Measurements from ENCODE around the gene ITIH4. TPM values are rescaled to one million over a fixed set of nuclear protein-coding genes. Genes with fewer than 3 reads are reported as not detected.

ITIH4 gene
- total and polyA plus RNA-seq, 2 donors (not counting 1 experiment from before 2014, with no cell fraction given): 21.5 to 38.5 TPM

GRCh38 chr3:52879581-52879980 is 49.1 kb upstream of the ITIH4 start:
- Histone ChIP-seq H3K79me2 (ENCODE audit: control insufficient read depth, insufficient read depth, low read length) (peaks cover 39% of the 10 kb centered on the region), H3K9me3 (ENCODE audit: control extremely low read depth in 1 of 3, control insufficient read depth in 2 of 3, insufficient read depth in 1 of 3, low read length in 2 of 3) (no peaks in the 10 kb centered on the region), H3K27ac (ENCODE audit: low read length in 2 of 2) (no peak overlapping the region), H3K4me2 (replicated peaks; ENCODE audit: low read depth, low read length, poor library complexity, severe bottlenecking) (no peak overlapping the region), H3K27me3 (replicated peaks in 1 of 4; ENCODE audit: control extremely low read depth in 1 of 4, control insufficient read depth in 3 of 4, insufficient read depth in 4 of 4, low read length in 3 of 4) (no peaks in the 10 kb centered on the region), H3K4me3 (ENCODE audit: control extremely low read depth in 1 of 5, extremely low read depth in 1 of 5, insufficient read depth in 1 of 5, low read depth in 2 of 5, low read length in 4 of 5) (no peak overlapping the region), H3K4me1 (ENCODE audit: control insufficient read depth in 2 of 2, insufficient read depth in 2 of 2, low read length in 2 of 2) (peaks cover 0 to 3% of the 10 kb centered on the region in 2 donors), H3K36me3 (replicated peaks in 1 of 2; ENCODE audit: control extremely low read depth in 1 of 2, control insufficient read depth in 1 of 2, extremely low read depth in 1 of 2, insufficient read depth in 2 of 2, low read length in 1 of 2) (peaks cover 0 to 6% of the 10 kb centered on the region in 2 experiments), H3K9ac (ENCODE audit: low read length) (no peak overlapping the region), H4K20me1 (ENCODE audit: control insufficient read depth, insufficient read depth, low read length, poor library complexity, severe bottlenecking) (peaks cover 17% of the 10 kb centered on the region), H2AFZ (ENCODE audit: insufficient read depth, low read depth, low read length, poor library complexity, severe bottlenecking) (no peak overlapping the region)
- Mint-ChIP-seq H3K27ac (no peak overlapping the region), H3K27me3 (no peaks in the 10 kb centered on the region), H3K9me3 (ENCODE audit: insufficient read depth) (no peaks in the 10 kb centered on the region), H3K4me1 (peaks cover 12% of the 10 kb centered on the region), H3K4me3 (no peak overlapping the region)
- intact Hi-C loops (cut with micrococcal nuclease): no loop called here
- no peak for ATAC-seq (ENCODE audit: low read depth)
- 100% methylated on average over 2 of the region's 4 CpGs for WGBS (ENCODE audit: insufficient coverage)
- TF ChIP-seq EZH2 (IDR thresholded peaks at IDR 0.05; ENCODE audit: borderline replicate concordance, insufficient read depth, low read depth, low read length, poor library complexity, severe bottlenecking): no peak
- CTCF ChIA-PET: interaction anchor here (1.0 to 1.1 kb wide), 2 partner anchors 35 to 193 kb away, joined by 3 to 4 read pairs; no protein-coding TSS in a partner anchor
- POLR2A ChIA-PET: no interaction called here
- no peak for DNase-seq

DNA sequence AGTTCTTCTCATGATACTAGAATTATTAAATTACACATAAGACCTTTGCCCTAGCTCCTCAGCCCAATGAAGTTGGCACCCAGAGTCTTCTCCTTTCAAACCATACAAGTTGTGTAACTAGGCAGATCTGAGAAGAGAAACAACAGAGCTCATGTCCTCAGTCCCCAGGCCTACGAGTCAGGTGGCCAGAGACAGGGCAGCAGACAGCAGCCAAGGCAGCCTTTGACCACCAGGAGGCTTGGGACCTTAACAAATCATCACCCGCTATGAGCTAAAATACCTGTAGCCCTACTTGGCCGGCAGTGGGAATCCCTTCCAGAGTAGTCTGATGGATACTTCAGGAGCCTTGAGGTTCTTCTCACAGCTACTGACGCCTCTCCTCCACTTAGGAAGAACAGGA is 48.6 kb upstream of the ITIH4 start:
- Histone ChIP-seq H2AFZ (ENCODE audit: insufficient read depth, low read depth, low read length, poor library complexity, severe bottlenecking) (no peak overlapping the region), H4K20me1 (ENCODE audit: control insufficient read depth, insufficient read depth, low read length, poor library complexity, severe bottlenecking) (peaks cover 18% of the 10 kb centered on the region), H3K4me3 (ENCODE audit: control extremely low read depth in 1 of 5, extremely low read depth in 1 of 5, insufficient read depth in 1 of 5, low read depth in 2 of 5, low read length in 4 of 5) (no peak overlapping the region), H3K9me3 (ENCODE audit: control extremely low read depth in 1 of 3, control insufficient read depth in 2 of 3, insufficient read depth in 1 of 3, low read length in 2 of 3) (no peaks in the 10 kb centered on the region), H3K36me3 (replicated peaks in 1 of 2; ENCODE audit: control extremely low read depth in 1 of 2, control insufficient read depth in 1 of 2, extremely low read depth in 1 of 2, insufficient read depth in 2 of 2, low read length in 1 of 2) (peaks cover 0 to 6% of the 10 kb centered on the region in 2 experiments), H3K4me1 (ENCODE audit: control insufficient read depth in 2 of 2, insufficient read depth in 2 of 2, low read length in 2 of 2) (peaks cover 0 to 3% of the 10 kb centered on the region in 2 donors), H3K27me3 (replicated peaks in 1 of 4; ENCODE audit: control extremely low read depth in 1 of 4, control insufficient read depth in 3 of 4, insufficient read depth in 4 of 4, low read length in 3 of 4) (no peaks in the 10 kb centered on the region), H3K4me2 (replicated peaks; ENCODE audit: low read depth, low read length, poor library complexity, severe bottlenecking) (no peak overlapping the region), H3K79me2 (ENCODE audit: control insufficient read depth, insufficient read depth, low read length) (peaks cover 41% of the 10 kb centered on the region), H3K9ac (ENCODE audit: low read length) (no peak overlapping the region), H3K27ac (ENCODE audit: low read length in 2 of 2) (no peak overlapping the region)
- no peaks in the 10 kb centered on the region for H3K9me3 Mint-ChIP-seq (ENCODE audit: insufficient read depth)
- TF ChIP-seq EZH2 (IDR thresholded peaks at IDR 0.05; ENCODE audit: borderline replicate concordance, insufficient read depth, low read depth, low read length, poor library complexity, severe bottlenecking): no peak
- TF ChIP-seq, protein P1, sequence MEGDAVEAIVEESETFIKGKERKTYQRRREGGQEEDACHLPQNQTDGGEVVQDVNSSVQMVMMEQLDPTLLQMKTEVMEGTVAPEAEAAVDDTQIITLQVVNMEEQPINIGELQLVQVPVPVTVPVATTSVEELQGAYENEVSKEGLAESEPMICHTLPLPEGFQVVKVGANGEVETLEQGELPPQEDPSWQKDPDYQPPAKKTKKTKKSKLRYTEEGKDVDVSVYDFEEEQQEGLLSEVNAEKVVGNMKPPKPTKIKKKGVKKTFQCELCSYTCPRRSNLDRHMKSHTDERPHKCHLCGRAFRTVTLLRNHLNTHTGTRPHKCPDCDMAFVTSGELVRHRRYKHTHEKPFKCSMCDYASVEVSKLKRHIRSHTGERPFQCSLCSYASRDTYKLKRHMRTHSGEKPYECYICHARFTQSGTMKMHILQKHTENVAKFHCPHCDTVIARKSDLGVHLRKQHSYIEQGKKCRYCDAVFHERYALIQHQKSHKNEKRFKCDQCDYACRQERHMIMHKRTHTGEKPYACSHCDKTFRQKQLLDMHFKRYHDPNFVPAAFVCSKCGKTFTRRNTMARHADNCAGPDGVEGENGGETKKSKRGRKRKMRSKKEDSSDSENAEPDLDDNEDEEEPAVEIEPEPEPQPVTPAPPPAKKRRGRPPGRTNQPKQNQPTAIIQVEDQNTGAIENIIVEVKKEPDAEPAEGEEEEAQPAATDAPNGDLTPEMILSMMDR (IDR thresholded peaks at IDR 0.05): no peak
- no peak overlapping the region for H3K4me3 Mint-ChIP-seq
- peaks cover 16% of the 10 kb centered on the region for H3K4me1 Mint-ChIP-seq
- no peak for DNase-seq
- ATAC-seq (ENCODE audit: low read depth): no peak
- POLR2A ChIA-PET: no interaction called here
- CTCF ChIA-PET: interaction anchor here (1.0 to 1.1 kb wide), 3 partner anchors 31 to 193 kb away, joined by 3 to 4 read pairs (median 3); no protein-coding TSS in a partner anchor
- intact Hi-C loops (cut with micrococcal nuclease): no loop called here
- no peak overlapping the region for H3K27ac Mint-ChIP-seq
- H3K27me3 Mint-ChIP-seq: no peaks in the 10 kb centered on the region
- 60% methylated on average over 2 of the region's 4 CpGs for WGBS (ENCODE audit: insufficient coverage)

Data from B cell (primary cell).